Pancreas (tissue), 10 donors: ENCODE data around the gene FIS1. TPM values are rescaled to one million over a fixed set of nuclear protein-coding genes. Genes with fewer than 3 reads are reported as not detected.
"Not testable (repeated sequence)": the region's sequence is repeated elsewhere in the genome, so short reads cannot be mapped to it uniquely, and the experiment has no call there.

Source experiments
- ATAC-seq, 4 donors: fragments of 200-7000 bp; cut with Tn5 transposase; one replicate each; pipeline versions ENCODE4 v1.8.0 to v1.9.1; 2020; ENCODE audit warnings: mild to moderate bottlenecking in 4 of 4, moderate library complexity in 4 of 4
- DNase-seq, 6 donors: peaks; one replicate each; pipeline ENCODE4 v3.0.0-alpha.2; 2020
- FAIRE-seq: peaks from 2 replicates; lab custom pipeline; 2012; peaks lifted over from hg19 to GRCh38; lab: Jason Lieb, UNC
- H3K27ac ChIP-seq, 4 donors: fragments of 200-600 bp; sonication (generic); 1 replicate in 3 of 4; 2 replicates in 1 of 4; pipeline versions ENCODE4 v1.5.0 to v1.8.0; 2020
- H3K27me3 ChIP-seq, 4 donors: fragments of 200-600 bp; one replicate each; pipeline ENCODE4 v1.8.0; 2021
- H3K36me3 ChIP-seq, 3 donors: fragments of 200-600 bp; sonication (generic) in 1 of 3; one replicate each; pipeline versions ENCODE4 v1.5.0 to v1.8.0; 2020 to 2021
- H3K4me1 ChIP-seq, 3 donors: fragments of 200-600 bp; one replicate each; pipeline ENCODE4 v1.8.0; 2021
- H3K4me3 ChIP-seq, 4 donors: fragments of 200-600 bp; sonication (generic) in 2 of 4; one replicate each; pipeline versions ENCODE4 v1.5.0 to v1.8.0; 2020 to 2021
- H3K9me3 ChIP-seq, 4 donors: fragments of 200-600 bp; one replicate each; pipeline ENCODE4 v1.8.0; 2021
- CTCF ChIP-seq, 4 donors: fragments of 200-600 bp; sonication (generic) in 3 of 4; IDR thresholded peaks; one replicate each; pipeline versions ENCODE4 v1.5.0 to v1.8.0; 2021; ENCODE audit warnings: antibody characterized with exemption in 4 of 4
- WGBS, 2 donors: extraction: QIAGEN DNeasy Blood & Tissue Kit; methylation state at CpG; one replicate each; pipeline ENCODE4 v1.1.7; 2013; 5-methylcytosine and 5-hydroxymethylcytosine counted together
- intact Hi-C, 3 donors: fragments of 100-400 bp; cut with DNase I; formaldehyde crosslinking; loops; one replicate each; pipeline versions ENCODE4 v1.11.1 to v1.14.2; 2022
- polyA plus RNA-seq, 2 donors: library from polyadenylated mRNA; stranded (reverse); fragments of 200-250 nt; gene quantifications; one replicate each; pipeline ENCODE4 v1.2.3, GENCODE V29; 2013
- total RNA-seq, 6 donors: library from RNA; stranded (reverse); fragmentation: NEBNext Ultra II Directional in 4 of 6; extraction: Animal tissue kit (Norgen Biotek cat#: 25700) in 4 of 6; gene quantifications; one replicate each; pipeline versions ENCODE4 v1.2.1 to v1.2.4, GENCODE V29; 2021 to 2023
- donor health status: healthy with polysubstance abuse.
- donor health status: DM: no; HTN: no; CAD: no; lungs with moderate emphysema.
- donor health status: DM: no; HTN: no; CAD: no.
- donor health status: control.
- donor health status: control.
- donor health status: Bipolar disorder and iron deficiency.
- donor health status: DM: yes; HTN: yes; CAD: no.
- donor health status: DM: no; HTN: no; CAD: no.
- donor health status: DM: no; HTN: no; CAD: no.
- donor health status: DM: yes; HTN: yes; CAD: no.

Gene FIS1
- total and polyA plus RNA-seq, 8 donors, result 75.4 to 144 (median 91.6) TPM

GRCh38 chr7:101202603-101202918, 42.3 kb downstream of the FIS1 start:
- FAIRE-seq, result no peak
- no peak overlapping the region for H3K27ac ChIP-seq
- DNase-seq, result no peak
- H3K9me3 ChIP-seq, result no peaks in the 10 kb centered on the region
- 81 to 83% methylated on average over 5 of the region's 5 CpGs for WGBS, 2 donors
- intact Hi-C loops, result no loop called here
- peaks cover 0 to 2% (median 0%) of the 10 kb centered on the region in 4 donors for H3K27me3 ChIP-seq
- H3K4me1 ChIP-seq, result peaks cover 0 to 3% (median 0%) of the 10 kb centered on the region in 3 donors
- no peak for TF ChIP-seq CTCF (IDR thresholded peaks at IDR 0.05)
- no peak for ATAC-seq
- no peak overlapping the region for H3K4me3 ChIP-seq
- no peaks in the 10 kb centered on the region for H3K36me3 ChIP-seq

GRCh38 chr7:101201695-101202602, 42.9 kb downstream of the FIS1 start:
- intact Hi-C loops, result no loop called here
- Histone ChIP-seq H3K36me3 (no peaks in the 10 kb centered on the region), H3K27ac (no peak overlapping the region), H3K9me3 (no peaks in the 10 kb centered on the region), H3K4me3 (peak overlapping the region in 2 of 4 donors; percentile 18 to 39), H3K27me3 (peaks cover 0 to 2% (median 0%) of the 10 kb centered on the region in 4 donors), H3K4me1 (peaks cover 0 to 3% (median 0%) of the 10 kb centered on the region in 3 donors)
- WGBS, 2 donors, result 11 to 17% methylated on average over 58 to 75 of the region's 75 CpGs
- ATAC-seq (peak; percentile 60 to 84 (median 70)), DNase-seq (peak in 1 of 6 donors; percentile 70), FAIRE-seq (no peak)
- TF ChIP-seq CTCF (IDR thresholded peaks at IDR 0.05), result no peak

DNA sequence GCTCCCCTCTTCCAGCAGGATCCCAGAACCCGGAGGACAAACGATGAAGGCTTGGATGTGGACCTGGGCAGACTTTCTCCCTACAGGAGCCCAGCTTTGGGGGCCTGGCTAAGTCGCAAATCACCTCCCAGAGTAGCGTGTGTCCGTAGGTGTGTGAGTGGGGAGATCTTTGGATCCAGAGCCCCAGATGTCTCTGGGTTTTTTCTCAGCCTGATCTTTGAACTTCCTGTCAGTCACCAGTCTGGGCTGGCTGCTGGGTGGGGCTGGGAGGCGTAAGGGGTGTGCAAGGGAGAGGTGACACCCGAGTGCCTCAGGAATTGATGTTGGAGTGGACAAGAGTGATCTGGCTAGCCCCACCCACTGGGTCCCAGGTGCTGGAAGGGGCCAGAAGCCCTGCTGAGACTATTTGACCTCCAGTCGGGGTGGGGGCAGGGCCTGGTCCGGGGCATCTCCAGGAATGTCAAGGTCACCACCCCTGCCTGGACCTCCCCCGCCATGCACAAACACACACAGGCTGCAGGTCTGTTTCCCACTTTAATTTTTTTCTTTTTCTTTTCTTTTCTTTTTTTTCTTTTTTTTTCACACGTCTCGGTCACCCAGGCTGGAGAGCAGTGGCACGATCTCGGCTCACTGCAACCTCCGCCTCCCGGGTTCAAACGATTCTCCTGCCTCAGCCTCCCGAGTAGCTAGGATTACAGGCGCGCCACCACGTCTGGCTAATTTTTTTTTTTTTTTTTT, 43.9 kb downstream of the FIS1 start, which contains the start of gene MOGAT3:
TSS of gene MOGAT3 (minus strand) at position 175 of the 738 bp plus-strand sequence. CDS start 182 bp downstream, outside the sequence.
- peaks cover 0 to 2% (median 0%) of the 10 kb centered on the region in 4 donors for H3K27me3 ChIP-seq
- WGBS, 2 donors, result 29 to 33% methylated on average over 9 to 21 of the region's 21 CpGs
- peak within 1 kb of the TSS in 2 of 4 donors; percentile 18 to 39 for H3K4me3 ChIP-seq

GRCh38 chr7:101200504-101200861, 44.4 kb downstream of the FIS1 start:
- WGBS, 2 donors, result 89% methylated on average over 2 of the region's 2 CpGs
- intact Hi-C loops, result no loop called here
- Histone ChIP-seq H3K27ac (no peak overlapping the region), H3K27me3 (peaks cover 0 to 2% (median 0%) of the 10 kb centered on the region in 4 donors), H3K9me3 (no peaks in the 10 kb centered on the region), H3K36me3 (no peaks in the 10 kb centered on the region), H3K4me1 (peaks cover 0 to 3% (median 0%) of the 10 kb centered on the region in 3 donors), H3K4me3 (no peak overlapping the region)
- DNase-seq (no peak), FAIRE-seq (no peak), ATAC-seq (no peak)
- no peak for TF ChIP-seq CTCF (IDR thresholded peaks at IDR 0.05)

More for the DNA sequence above, 43.9 kb downstream of the FIS1 start, which contains the start of gene MOGAT3:
- H3K9me3 ChIP-seq, result no peaks in the 10 kb centered on the region
- TF ChIP-seq CTCF (IDR thresholded peaks at IDR 0.05), result no peak
- DNase-seq (no peak), ATAC-seq (peak in 3 of 4 donors; percentile 21 to 48 (median 22)), FAIRE-seq (no peak)
- H3K4me1 ChIP-seq, result peaks cover 0 to 3% (median 0%) of the 10 kb centered on the region in 3 donors
- H3K36me3 ChIP-seq, result no peaks in the 10 kb centered on the region
- H3K27ac ChIP-seq, result no peak within 1 kb of the TSS
- intact Hi-C loops, result no loop called here

GRCh38 chr7:101199522-101199921, 45.4 kb downstream of the FIS1 start:
- not testable (repeated sequence) for H3K36me3 ChIP-seq, H3K27ac ChIP-seq, H3K4me3 ChIP-seq, ATAC-seq, FAIRE-seq, H3K9me3 ChIP-seq, H3K27me3 ChIP-seq, DNase-seq, H3K4me1 ChIP-seq
- 89 to 95% methylated on average over 10 of the region's 10 CpGs for WGBS, 2 donors
- intact Hi-C loops, result loop anchor here in 2 of 3 donors (10.0 kb wide), 1 partner anchor 55 kb away; no protein-coding TSS in a partner anchor
